SU-DHL-6 (cell line): Measurements from ENCODE around the gene EPSTI1.

ENCODE experiments used
- CTCF ChIP-seq: fragments of 200-600 bp; sonication (generic); IDR thresholded peaks from one replicate; pipeline ENCODE4 v1.5.1; 2017; ENCODE audit warnings: antibody characterized with exemption, mild to moderate bottlenecking, low read length, moderate library complexity; ENCODE audit not compliant: insufficient read depth, poor library complexity, severe bottlenecking
- EZH2phosphoT487 ChIP-seq: fragments of 200-600 bp; sonication (generic), shearing (Covaris generic); conservative IDR thresholded peaks from 2 replicates; pipeline ENCODE4 v1.6.1; 2018; ENCODE audit warnings: mild to moderate bottlenecking, antibody characterized with exemption, low read length, moderate library complexity, mixed read lengths

GRCh38 chr13:43000676-43001075 is 8.6 kb upstream of the EPSTI1 start:
- no peak for TF ChIP-seq EZH2phosphoT487
- no peak for TF ChIP-seq CTCF
